GM12873 (cell line): Measurements from ENCODE around the gene DLST.

ENCODE experiments used
- TF ChIP-seq, protein P1 (sequence below): IDR thresholded peaks from 2 replicates; pipeline ENCODE4 v1.5.1; 2012; ENCODE audit warnings: low read depth, mild to moderate bottlenecking, moderate library complexity, low read length, control low read depth; ENCODE audit not compliant: insufficient read depth; ENCODE audit errors: missing control alignments

Gene DLST

DNA sequence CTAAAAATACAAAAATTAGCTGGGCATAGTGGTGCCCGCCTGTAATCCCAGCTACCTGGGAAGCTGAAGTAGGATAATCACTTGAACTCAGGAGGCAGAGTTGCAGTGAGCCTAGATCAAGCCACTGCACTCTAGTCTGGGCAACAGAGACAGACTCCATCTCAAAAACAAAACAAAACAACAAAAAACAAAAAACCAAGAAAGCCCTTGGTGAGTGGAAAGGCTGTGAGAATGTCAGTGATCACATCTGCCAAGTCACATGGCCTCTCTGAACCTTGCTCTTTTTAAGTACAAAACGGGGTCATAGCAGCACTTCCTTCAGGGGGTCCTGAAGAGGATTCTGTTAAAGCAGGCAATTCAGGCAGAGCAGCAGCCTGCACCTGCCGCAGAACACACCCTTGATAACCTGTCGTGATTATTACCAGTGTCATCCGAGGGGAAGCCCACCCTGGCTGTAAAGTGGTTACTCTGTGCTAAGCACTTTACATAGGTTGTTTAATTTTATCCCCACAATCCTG, 31.7 kb downstream of the DLST start:
- TF ChIP-seq, protein P1, sequence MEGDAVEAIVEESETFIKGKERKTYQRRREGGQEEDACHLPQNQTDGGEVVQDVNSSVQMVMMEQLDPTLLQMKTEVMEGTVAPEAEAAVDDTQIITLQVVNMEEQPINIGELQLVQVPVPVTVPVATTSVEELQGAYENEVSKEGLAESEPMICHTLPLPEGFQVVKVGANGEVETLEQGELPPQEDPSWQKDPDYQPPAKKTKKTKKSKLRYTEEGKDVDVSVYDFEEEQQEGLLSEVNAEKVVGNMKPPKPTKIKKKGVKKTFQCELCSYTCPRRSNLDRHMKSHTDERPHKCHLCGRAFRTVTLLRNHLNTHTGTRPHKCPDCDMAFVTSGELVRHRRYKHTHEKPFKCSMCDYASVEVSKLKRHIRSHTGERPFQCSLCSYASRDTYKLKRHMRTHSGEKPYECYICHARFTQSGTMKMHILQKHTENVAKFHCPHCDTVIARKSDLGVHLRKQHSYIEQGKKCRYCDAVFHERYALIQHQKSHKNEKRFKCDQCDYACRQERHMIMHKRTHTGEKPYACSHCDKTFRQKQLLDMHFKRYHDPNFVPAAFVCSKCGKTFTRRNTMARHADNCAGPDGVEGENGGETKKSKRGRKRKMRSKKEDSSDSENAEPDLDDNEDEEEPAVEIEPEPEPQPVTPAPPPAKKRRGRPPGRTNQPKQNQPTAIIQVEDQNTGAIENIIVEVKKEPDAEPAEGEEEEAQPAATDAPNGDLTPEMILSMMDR, result no peak

GRCh38 chr14:74913986-74914573, 32.4 kb downstream of the DLST start:
- TF ChIP-seq, protein P1, result peak; percentile 72

DNA sequence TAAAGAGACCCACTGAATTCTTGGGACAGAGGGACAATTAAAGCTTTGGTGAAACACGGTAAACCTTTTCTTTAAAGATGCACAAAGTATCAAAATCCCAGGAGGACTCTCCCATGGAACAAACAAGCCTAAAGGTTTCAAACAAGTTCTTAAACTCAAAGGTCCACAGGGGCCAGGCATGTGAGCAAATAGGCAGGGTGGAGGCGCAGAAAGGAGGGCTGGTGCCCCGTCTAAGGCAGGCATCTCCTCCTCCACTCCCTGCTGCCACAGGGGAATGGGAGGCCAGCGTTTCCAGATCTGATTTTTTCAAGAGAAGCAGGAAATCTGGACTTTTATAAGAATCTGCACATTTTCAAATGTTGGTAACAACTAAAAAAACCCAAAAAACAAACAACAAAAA, 33.7 kb downstream of the DLST start:
- TF ChIP-seq, protein P1, result no peak

GRCh38 chr14:74915826-74916225, 34.1 kb downstream of the DLST start:
- TF ChIP-seq, protein P1, result no peak

DNA sequence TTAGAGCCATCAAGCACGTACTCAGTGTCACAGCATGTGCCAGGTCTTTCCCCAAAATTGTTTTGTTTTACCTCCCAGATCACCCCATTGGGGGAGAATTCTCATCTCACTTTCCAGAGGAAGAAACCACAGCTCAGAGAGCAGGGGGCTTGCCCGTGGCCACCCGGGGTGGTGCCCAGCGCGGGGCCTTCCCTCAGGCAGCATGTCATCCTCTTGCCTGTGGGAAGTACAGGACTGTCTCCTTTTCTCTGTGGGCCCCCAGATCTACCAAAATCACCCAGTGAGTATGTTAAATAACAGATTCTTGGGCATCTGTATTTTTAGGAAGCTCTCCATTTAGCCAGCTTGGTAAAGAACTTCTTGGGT, 35.4 kb downstream of the DLST start:
- TF ChIP-seq, protein P1, result no peak

DNA sequence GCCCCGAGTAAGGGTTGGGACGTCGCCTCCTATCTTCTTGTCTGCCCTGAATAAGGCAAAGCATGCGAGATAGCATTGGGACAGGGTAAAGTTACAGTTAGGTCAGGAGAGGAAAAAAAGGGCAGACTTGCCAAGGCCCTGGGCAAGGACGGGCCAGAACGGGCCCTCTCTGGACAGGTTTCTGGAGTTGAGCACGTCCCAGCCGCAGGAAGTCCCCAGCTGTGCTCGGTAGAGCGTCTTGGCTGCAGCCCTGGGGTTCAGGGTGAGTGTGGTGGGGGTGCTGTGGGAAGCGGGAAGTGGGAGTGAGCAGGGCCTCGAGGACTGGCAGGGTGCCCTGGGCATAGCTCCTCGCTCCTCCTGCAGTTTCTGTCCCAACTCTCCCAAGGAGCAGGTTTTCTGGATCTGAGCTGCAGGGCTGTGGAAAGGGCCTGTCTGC, 35.9 kb downstream of the DLST start:
- TF ChIP-seq, protein P1, result no peak

DNA sequence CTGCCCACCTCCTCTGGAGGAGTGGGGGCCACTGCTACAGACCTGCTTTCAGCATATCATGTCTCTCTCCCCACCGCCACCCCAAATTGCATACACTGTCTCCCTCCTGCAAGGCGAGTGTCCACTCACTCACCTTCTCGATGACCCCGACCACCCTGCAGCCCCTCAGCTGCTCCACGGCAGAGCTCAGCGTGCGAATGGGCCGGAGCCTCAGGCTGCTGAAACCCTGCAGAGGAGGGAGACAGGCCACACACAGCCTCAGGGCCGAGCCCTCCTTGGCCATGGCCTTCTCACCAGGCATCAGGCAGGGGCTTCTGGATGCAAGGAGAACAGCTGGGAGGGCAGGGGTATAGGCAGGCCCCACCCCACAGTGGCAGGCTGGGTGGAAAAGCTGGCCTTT, 36.7 kb downstream of the DLST start:
- TF ChIP-seq, protein P1, result no peak
